GM15510 (cell line): ENCODE results near the gene SPCS2.

Experiments used
- POLR2A ChIP-seq: IDR thresholded peaks from 3 replicates; pipeline ENCODE4 v1.6.1; 2011; ENCODE audit warnings: borderline replicate concordance; ENCODE audit not compliant: insufficient read length; ENCODE audit errors: extremely low read depth

SPCS2 gene

GRCh38 chr11:74936087-74936486 is 13.0 kb upstream of the SPCS2 start:
- TF ChIP-seq POLR2A: no peak

DNA sequence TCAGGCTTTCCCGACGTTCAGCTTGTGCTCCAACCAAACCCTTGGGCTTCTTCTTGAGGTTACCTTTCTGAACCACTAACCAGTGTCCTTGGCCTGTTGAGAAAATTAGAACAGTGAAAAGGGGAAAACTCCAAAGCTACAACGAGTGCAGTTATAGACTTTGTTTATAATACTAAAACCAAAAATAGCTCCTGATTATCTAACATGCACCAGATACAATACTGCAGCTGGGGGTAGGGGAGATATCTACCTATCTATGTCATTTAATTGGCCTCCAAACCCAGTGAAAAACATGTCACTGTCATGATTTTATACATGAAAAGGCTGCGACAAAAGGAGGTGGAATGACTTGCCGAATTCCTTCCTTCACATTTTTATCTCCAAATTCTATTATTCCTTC is 12.1 kb upstream of the SPCS2 start:
- TF ChIP-seq POLR2A: no peak

DNA sequence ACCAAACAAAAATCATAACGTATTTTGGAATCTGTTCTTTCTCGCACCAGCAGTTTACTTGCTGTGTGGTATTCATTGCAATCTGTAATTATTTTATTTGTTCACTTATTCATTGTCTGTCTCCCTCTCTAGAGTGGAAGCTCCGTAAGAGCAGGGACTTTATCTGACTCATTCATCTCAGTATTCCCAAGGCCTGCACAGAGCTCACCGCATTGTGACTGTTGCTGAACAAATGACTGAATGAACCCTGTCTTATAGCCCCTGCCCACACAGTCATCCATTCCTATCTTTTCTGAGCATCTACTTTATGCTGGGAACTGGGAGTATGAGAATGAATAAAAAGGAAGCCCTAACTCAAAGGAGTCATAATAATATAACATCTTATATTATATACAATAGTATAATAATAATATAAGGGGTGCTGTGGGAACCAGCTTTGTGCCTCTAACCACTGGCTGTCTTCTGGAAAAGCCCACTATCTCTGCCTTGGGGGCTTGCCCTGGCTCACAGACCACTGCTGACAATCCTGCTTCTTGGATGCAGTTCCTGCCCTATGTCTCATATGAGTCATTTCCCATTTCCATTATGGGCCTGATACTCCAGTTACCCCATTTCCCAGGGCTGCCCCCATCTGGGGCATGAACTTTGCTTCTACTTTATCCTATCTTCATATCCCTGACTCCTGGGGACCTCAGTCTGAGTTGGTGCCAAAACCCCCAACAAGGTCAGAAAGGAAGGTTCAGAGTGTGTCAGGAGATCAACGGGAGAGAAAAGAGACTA is 11.2 kb upstream of the SPCS2 start:
- TF ChIP-seq POLR2A: no peak

DNA sequence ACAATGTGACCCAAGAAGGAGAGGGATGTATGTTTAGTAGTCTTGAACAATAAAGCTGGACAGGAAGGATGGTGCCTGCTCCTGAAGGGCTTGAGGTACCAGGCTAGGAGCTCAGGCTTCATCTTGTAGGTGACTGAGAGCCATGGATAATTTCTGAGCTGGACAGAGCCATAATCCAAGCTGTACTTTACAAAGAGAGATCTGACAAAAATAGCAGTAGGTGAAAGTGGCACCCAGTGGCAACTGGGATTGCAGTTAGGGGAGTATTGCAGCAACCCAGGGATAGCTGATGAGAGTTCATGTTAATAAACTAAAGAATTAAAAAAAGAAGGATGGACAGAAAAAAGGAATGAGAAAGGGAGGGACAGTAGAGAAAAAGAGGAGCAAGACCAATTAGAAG is 7.6 kb upstream of the SPCS2 start:
- TF ChIP-seq POLR2A: no peak

GRCh38 chr11:74942073-74942759 is 6.8 kb upstream of the SPCS2 start:
- no peak for TF ChIP-seq POLR2A

- no peak for TF ChIP-seq POLR2A
These were observed 544 bp upstream of the SPCS2 start for GRCh38 chr11:74948546-74948897.

DNA sequence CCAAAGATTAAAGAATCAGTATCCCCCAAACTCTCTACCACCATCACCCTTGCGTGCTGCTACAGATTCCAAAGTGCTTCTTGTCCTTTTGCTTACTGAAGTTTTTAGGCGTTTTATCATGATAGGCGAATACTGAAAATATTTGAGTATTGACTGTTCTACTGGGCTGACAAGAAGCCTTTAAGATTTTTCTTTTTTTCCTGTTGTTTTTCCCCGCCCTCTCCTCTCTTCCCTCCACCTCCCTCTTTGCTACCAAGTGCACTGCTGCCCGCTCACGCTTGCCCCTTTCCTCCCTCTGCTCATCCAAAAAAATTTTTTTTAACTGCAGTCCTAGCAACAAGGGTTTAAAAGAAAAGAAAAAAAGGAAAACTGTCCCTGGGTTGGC is 679 bp downstream of the SPCS2 start:
- no peak for TF ChIP-seq POLR2A

DNA sequence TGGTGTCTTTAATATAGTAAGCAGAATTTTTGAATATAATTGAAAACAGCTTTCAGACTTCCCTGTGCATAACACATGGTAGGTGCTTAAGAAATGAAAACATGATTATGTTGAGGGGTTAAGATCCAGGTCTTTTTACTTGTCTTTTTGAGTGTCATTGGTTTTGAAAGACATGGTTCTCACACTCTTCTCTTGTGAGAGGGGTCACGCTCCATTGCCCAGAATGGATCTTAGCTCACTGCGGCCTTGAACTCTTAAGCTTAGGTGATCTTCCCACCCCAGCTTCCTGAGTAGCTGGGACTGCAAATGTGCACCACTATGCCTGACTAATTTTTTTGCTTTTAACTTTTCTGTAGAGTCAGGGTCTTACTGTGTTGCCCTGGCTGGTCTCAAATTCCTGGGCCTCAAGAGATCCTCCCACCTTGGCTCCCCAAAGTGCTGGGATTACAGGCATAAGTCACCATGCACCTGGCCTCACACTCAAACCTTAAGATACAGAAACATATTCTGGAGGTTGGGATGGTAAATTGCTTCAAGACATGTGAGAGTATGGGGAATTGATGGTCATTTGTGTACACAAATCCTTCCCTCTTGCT is 1.4 kb downstream of the SPCS2 start:
- TF ChIP-seq POLR2A: no peak

GRCh38 chr11:74951226-74951625 is 2.2 kb downstream of the SPCS2 start:
- TF ChIP-seq POLR2A: no peak

- TF ChIP-seq POLR2A: no peak
These were observed 3.7 kb downstream of the SPCS2 start for GRCh38 chr11:74952752-74953151.

DNA sequence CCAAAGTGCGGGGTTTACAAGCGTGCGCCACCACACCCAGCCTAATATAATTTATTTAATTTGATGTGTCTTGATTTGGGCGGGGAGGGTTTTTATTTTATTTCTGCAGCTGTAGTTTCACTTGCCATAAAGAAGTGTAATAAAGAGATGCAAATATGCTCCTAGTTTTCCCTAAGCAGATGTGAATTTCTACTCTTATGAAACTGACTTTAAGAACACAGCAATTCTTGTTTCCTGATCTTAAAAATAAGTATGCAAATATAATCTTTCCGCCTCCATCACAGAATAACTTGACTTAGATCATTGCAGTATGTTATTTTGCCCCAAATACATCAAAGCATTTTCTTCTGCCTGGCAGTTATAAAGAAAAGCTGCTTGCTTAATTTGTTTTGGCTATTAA is 4.4 kb downstream of the SPCS2 start:
- TF ChIP-seq POLR2A: no peak

GRCh38 chr11:74954199-74954598 is 5.1 kb downstream of the SPCS2 start:
- no peak for TF ChIP-seq POLR2A

- no peak for TF ChIP-seq POLR2A
These were observed 7.4 kb downstream of the SPCS2 start for GRCh38 chr11:74956397-74957015.

DNA sequence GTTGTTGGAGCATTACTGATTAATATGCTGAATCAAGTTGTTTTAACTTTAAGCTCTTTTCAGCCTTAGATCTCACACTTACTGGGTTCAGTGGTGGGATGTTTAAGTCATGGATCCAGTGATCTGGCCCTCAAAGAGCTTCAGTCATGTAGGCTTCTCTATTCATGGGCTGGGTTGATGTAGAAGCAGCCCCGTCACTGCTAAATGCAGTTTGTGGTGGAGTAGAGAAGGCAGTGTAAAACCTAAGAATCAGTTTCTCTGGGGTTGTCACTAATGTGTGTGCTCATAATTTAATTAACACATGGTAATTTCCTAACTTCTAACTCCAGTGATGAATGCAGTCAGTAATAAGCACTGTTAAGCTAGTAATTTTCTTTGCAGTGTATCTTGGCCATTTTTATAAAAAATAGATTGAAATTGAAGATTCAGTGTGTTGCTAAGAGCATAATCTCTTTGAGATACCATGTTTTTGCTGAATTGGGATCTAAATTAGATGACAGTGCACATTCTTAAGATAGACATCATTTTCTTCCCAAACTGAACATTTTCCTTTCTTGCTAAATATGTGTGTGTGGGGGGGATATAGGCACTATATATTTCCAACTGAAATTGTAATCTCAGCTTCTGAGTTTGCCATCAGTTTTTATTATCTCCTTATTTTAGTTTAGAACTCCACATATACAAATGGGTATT is 9.0 kb downstream of the SPCS2 start:
- TF ChIP-seq POLR2A: no peak

DNA sequence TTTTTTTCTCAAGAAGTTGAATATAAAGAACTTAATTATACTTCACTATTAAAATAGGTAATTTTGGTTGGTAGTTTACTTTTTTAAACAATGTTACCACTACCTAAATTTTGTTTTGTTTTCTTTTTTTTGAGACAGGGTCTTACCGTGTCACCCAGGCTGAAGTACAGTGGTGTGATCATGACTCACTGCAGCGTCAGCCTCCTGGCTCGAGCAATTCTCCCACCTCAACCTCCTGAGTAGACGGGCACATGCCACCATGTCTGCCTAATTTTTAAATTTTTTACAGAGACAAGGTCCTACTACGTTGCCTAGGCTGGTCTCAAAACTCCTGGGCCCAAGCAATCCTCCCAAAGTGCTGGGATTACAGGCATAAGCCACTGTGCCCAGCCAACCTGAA is 17.6 kb downstream of the SPCS2 start:
- no peak for TF ChIP-seq POLR2A
